Renal cortical epithelial cell (primary cell): ENCODE measurements around the gene LHX3. TPM values are rescaled to one million over a fixed set of nuclear protein-coding genes. Genes with fewer than 3 reads are reported as not detected.

ENCODE experiments used
- DNase-seq: peaks from one replicate; pipeline ENCODE4 v3.0.0-alpha.2; 2011; ENCODE audit warnings: low read depth
- total RNA-seq: library from RNA; depleted of rRNA; stranded (reverse); fragments of >200 nt; gene quantifications from 2 replicates; pipeline ENCODE4 v1.2.3, GENCODE V29; 2014

The LHX3 gene
- total RNA-seq, 1 donor from 2014 or later: not detected

DNA sequence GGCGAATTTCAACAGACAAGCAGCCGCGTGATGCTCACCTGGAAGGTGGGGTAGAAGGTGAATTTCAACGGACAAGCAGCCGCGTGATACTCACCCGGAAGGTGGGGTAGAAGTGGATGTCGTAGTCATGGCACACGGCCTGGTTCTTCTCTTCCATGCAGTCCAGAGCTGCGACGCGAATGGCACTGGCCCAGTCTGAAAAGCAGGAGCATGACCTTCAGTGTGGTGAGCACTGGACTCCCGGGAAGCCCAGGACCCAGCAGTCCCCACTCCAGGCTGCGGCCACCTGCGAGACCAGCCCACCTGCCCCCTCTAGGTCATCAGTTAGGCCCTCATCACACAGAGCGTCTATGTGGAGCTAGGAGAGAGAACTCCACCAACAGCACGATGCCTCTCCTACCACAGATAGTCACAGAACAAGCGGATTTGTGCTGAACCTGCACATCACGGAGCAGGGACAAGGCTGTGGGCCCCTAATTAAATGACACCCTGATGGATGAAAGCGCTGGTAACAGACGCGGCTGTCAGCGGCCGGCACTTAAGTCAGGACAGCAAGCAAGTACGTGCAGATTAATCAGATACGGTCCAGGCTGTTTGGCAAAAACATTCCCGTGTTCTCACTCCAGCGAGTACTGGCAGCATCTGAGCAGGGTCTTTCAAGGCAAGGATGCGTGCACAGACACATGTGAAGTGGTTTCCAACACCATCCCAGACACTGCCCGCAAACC lies 21.9 kb upstream of the LHX3 start:
- DNase-seq: no peak

DNA sequence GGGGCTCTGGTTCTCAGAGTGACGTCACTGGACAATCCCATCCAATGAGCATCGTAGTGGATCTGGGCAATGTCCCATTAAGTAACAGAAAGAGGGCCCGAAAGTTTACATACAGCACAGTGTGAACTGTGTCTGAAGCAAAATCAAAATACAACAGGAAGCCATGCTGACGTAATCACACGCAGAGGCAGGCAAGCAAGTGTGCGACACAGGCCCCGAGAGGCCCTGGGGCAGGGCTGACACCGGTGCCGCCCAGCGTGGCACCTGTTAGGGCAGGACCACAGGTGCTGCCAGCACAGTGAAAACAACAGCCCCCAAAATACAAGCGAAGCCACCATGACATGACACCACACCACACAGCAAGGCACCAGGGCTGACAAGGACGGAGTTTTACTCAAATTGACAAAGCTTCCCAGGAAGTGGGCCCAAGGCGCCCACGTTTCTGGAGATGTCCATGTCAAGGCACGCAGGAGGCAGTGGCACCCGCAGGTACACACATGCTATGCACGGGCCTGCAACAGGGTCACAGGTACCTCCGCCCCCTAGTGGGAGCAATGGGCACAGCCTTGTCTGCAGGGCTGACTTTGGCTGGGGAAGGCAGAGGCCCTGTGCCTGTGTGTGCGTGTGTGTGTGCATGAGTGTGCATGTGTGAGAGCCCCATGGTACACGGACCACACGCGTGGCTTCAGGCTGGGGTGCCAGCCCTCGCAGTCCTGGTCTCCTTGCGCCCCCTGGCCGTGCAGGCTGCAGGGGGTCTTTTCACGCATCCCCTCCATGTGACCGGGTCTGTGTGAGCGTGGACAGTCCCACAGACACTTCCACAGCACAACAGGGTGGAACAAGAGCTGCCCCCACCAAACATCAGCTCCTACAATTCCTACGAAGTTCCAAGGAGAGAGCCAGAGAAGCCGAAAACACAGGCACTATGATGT lies 21.1 kb upstream of the LHX3 start:
- peak; percentile 27 for DNase-seq

- DNase-seq: no peak
Measured at GRCh38 chr9:136225366-136225747, 20.4 kb upstream of the LHX3 start.

DNA sequence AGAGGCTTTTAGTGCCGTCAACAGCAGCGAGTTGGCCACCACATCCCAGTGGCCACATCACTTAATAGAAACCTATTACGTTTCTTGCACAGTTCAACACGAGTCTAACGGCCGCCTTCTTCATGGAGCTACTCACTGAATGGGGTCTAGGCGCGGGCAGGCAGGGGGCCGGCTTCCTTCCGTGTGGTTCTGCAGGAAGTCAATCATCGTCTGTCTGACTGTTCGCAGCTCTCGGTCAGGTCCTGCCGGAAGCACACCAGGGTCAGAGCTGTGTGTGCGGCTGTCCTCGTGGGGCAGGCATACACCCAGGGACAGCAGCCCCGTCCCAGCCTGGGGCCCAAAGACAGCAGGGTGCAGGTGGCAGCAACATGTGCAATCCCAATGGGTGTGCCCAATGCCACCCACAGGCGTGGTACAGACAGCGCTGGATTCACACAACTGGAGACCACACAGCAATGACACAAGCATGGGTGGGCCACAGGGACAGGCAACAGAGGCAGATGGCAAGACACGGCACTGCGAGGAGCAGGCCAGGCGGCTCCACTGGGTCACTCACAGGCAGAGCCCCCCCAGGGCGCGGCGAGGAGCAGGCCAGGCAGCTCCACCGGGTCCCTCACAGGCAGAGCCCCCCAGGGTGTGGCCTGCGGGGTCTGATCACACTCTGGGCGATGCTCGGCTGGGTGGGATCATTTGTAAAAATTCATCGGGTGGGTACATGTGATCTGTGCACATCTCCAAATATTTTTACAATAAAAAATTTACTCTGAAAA lies 19.1 kb upstream of the LHX3 start:
- no peak for DNase-seq

DNA sequence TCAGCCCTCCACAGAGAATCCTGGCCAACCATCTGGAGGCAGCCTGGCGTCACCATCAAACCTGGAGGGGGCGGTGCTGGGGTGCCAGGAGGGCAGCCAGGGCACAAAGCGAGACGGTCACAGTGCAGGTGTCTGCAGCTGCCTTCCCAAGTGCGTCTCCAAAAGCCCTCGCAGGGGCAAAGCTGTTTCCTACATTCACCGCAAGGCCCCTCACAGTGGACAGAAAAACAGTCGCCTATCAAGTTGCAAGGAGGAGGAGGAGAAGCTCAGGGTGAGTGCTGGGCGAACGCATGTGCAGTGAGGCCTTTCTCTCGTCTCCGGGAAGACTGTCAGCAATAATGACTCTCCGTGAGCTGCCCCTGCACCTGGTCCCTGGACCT lies 18.0 kb upstream of the LHX3 start:
- no peak for DNase-seq

DNA sequence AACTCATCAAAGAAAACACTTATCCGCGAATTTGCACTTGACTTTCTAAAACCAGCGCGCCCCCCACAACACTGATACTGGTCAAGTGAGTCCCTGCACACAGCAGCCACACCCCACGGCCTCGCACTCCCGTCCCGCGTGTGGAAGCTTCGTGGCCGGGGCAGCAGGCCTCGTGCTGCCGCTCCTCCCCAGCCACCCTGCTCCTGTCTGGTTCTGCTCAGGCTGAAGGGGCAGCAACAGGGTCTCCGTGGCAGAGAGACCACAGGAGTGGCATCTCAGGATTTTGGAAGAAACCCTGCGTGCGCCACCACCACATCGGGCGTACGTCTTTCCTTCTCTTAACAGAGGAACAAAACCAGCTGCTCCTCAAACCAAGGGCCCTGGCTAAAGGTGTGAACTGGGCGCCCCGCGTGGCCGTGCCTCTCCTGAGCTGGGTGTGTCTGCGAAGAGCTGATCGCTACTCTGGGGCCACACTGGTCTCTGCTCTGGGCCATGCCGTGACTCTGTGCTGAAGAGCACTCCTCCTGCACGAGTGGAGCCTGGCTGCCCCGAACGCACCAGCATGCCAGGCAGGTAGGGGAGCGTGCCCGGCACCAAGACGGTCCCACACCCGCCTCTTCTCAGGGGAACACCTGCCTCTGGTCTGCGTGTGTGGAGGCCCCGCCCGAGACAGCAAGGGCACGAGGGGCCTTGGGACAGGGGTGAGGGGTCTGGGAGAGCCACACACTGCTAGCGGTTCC lies 17.4 kb upstream of the LHX3 start:
- no peak for DNase-seq

- DNase-seq: peak; percentile 1
Measured at GRCh38 chr9:136220017-136220729, 15.2 kb upstream of the LHX3 start.

GRCh38 chr9:136219276-136219675 lies 14.3 kb upstream of the LHX3 start:
- no peak for DNase-seq

- DNase-seq: no peak
Measured at GRCh38 chr9:136218673-136219072, 13.7 kb upstream of the LHX3 start.

DNA sequence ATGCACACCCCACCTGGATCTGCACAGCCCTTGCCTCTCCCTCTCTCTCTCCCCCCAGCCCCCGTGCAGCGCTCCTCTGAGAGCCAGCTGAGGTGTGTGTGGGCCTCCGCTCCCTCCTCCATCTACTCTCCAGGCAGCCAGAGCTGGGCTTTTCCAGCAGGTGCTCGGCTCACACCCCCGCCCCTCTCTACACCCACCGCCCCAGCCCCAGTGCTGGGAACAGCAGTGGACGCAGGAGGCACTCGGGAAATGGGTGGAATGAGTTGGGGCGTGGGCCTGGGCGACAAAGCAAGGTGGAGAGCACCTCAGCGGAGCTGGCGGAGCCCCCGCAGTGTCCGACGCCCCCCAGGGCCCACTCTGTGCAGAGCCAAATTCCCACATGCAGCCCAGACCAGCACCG lies 13.3 kb upstream of the LHX3 start:
- no peak for DNase-seq

GRCh38 chr9:136216541-136217244 lies 11.8 kb upstream of the LHX3 start:
- DNase-seq: no peak

- no peak for DNase-seq
Measured at GRCh38 chr9:136213733-136214132, 8.8 kb upstream of the LHX3 start.

DNA sequence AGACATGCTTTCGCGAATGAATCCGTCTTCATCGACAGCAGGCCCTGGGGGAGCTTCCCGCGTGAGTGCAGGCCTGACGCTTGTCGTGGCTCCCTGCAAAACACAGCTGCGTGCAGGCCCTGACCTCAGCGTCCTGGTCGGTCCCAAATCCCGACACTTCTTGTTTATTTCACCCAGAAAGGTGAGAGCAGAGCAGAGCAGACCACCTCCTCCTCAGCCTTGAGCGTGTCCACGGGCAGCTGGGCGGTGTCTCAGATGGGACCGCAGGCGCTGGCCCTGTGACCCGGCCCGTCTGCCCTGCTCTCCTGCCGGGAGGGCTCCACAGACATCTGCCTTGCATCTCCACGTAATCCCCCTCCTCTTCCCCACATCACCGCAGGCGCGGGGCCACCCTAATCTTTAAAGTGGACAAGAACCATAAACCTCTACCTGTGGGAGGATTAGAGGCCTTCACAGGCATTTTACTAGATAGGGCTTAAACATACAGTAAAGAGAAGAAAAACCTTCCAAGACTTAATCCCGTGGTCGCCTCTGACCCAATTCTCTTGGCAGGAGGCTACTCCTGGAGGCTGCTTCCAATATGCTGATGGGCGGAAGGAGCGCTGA lies 7.5 kb upstream of the LHX3 start:
- no peak for DNase-seq

DNA sequence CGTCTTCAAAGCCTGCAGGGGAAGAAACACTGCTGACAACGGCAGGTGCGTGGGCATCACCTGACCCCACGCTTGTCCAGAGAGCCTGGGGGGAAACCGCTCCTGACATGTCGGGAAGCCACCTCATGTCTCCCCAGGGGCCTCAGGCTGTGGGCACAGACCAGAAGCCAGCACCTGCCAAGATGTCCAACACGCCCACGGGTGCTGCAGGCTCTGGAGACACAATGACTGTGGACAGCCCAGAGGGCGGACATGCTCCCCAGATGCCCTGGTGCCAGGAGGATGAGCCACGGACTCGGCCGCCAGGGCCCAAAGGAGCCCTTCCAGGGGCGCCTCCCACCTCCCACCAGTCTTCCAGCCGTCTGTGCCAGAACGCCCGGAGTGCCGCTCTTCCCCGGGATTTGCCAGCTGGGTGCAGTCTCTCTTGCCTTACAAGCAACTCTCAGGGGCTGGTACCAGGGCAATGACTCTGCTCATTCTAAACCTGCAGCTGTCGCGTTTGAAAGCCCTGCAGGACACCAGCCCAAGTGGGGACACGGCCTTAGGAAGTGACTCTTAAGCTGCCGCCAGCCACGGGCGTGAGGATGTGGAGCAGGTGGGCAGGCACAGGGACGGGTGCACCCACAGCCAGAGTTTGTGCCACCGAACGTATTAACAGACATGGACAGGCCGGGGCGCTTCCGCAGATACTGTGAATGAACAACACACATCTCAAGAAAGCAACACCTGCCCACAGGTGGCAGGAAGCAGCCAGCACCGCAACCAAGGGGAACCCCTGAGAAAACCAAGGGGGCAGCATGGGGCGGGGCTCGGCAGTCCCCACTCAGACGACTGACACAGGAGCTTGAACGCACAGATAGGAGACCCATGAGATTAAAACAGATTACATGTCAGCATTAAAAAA lies 6.8 kb upstream of the LHX3 start:
- DNase-seq: no peak

DNA sequence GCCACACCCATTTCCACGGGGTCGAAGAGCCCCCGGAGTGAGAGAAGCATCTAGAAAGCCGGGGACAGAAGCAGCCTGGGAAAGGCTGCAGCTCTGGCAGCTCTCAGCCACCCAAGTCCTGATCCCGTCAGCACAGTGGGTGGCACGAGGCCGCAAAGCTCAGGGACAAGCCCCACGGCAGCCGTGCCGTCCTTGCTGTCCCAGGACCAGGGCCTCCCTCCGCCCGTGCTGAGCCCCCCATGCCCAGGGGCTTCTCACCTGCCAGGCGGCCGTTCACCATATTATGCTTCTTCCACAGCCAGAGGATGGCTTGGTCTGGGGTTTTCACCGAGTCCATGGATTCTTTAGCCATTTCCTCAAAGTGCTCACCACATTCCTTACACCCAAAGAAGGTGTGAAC lies 6.1 kb upstream of the LHX3 start:
- no peak for DNase-seq

DNA sequence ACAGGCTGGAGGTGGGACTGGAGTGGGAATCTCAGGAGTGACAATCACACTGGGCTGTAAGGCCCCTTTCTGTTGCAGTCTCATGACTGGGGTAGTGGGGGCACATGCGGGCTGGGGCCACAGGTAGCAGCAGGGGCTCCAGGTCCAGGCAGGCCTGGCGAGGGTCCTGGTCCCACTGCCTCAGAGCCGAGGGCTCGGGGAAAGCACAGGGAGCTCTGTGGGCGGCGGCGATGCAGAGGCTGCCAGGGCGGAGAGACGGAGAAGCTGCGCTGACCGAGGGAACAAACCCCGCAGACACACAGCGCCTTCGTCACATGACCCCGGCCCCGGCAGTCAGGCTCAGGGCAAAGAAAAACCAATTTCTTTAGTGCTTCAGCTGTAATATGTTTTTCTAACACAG lies 5.3 kb upstream of the LHX3 start:
- no peak for DNase-seq

DNA sequence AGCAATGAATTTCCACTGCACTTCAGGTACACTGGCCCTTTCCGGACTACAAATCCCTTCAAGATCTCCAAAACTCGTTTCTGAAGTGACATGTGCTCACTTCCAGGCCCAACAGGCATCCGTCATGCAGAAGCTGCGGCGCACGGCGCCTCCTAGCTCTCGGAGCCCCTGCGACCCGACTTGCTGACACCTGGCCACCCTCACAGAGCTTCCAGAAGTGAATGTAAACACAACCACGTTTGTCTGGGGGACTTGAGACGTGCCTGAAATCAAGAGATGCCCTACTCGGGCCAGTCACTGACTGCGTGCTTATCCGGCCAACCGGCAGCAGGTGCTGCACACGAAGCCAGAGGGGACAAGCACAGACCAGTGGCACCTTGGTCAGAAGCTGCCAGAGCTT lies 4.9 kb upstream of the LHX3 start:
- no peak for DNase-seq

DNA sequence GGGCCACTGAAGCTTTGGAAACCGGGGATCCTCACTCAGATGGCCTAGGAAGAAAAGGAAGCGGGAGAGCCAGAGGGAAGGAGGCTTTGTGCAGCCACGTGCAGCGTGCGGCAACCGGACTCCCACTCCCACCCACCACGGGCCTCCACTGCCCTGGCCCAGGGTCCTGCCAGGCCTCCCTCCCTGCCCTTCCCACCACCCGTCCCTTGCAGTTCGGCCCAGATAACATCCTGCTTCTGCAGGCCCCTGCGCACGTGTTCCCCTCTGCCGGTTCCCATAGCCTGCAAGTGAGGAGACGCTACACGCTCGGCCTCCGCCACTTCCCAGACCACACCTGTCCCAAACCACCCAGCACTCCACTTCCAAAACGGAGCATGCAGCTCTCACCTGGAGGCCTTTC lies 4.3 kb upstream of the LHX3 start:
- DNase-seq: no peak

DNA sequence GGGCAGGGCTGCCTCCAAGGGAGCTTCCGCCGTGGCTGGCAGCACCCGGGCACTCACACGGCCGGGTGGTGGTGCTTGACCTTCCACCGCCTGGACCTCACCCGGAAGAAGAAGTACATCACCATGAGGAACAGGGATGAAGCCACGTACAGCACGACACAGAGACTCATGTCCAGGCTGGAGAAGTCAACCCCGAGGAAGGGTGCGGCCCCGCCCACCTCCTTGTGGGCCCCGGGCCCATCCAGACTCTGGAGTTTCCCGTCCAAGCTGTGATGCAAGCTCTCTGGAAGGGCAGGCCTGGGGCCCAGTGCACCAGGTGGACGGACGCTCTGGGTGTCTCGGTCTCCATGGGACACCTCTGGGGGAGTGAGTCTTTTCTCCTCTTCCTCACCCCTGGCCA lies 3.7 kb upstream of the LHX3 start:
- no peak for DNase-seq
